ENCODE data around the gene MUC13.

MUC13 gene

DNA sequence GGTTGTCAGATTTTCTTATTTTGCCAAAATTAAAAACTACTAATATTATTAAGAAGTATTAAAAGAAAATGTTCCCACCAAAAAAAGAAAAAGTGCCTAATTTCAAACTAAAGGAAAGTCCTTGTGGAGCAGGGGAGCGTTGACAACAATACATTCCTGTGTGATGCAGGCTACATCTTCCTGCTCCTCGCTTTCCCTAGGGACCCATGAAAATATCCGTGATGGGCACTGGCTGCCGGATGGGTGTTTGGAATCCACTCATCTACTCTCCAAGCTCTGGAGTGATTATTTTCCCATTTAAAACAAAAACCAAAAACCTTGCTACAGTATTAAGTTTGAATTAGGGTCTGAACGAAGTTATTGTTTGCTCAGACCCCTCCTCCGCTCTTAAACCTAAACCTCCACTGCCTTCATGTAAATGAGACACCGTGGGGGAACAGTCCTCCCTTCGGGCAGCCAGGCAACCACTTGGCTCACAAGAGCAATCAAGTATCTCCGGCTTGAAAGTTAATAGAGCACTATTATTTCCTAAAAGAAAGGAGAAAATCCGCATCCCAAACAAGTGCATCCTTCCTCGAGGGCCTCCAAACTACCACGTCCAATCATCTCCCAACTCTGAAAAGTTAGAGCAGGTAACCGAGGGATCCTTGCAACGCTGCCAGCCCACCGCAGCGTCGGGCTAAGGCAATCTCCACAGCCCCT is 48.9 kb downstream of the MUC13 start:
- peaks cover 12 to 41% (median 23%) of the 10 kb centered on the region in 10 experiments; a peak in 19 of 20 replicates for H3K4me1 ChIP-seq
- no peak for TF ChIP-seq Cebpa-rat (IDR thresholded peaks at IDR 0.05)
- H3K4me2 ChIP-seq = peak overlapping the region; percentile 83 to 100 (median 98)
- peaks cover 0 to 22% (median 0%) of the 10 kb centered on the region in 11 experiments; a peak in 11 of 22 replicates for H4K20me1 ChIP-seq
- H3K27me3 ChIP-seq = peaks cover 44 to 84% (median 75%) of the 10 kb centered on the region in 11 experiments
- H3K36me3 ChIP-seq = no peaks in the 10 kb centered on the region
- peak overlapping the region in 6 of 10 experiments; percentile 71 to 82 (median 79); a peak in 9 of 20 replicates for H3K4me3 ChIP-seq
- no peak overlapping the region for H3K27ac ChIP-seq
- H3K9me3 ChIP-seq (replicated peaks in 1 of 11) = no peaks in the 10 kb centered on the region
- H3K9ac ChIP-seq = peak overlapping the region in 4 of 11 experiments; percentile 15 to 83 (median 50); a peak in 4 of 22 replicates

DNA sequence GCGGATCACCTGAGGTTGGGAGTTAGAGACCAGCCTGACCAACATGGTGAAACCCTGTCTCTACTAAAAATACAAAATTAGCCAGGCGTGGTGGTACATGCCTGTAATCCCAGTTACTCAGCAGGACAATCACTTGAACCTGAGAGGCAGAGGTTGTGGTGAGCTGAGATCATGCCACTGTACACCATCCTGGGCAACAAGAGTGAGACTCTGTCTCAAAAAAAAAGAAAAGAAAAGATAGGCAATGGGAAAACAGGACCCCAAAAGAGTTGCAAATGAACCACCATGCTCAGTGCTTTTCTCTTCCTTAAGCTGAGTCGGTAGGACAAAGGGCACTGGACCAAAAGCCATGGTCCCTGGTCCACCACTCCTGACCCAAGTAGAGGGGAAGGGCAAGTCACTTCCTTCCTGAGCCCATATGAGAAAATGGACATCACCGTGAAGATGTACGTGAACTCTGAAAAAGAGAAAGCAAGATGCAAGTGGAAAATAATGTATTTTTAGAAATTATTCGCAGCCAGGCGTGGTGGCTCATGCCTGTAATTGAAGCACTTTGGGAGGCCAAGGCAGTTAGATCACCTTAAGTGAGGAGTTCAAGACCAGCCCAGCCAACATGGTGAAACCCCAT is 50.0 kb downstream of the MUC13 start:
- Histone ChIP-seq H3K27ac (no peak overlapping the region), H3K36me3 (no peaks in the 10 kb centered on the region), H4K20me1 (peaks cover 0 to 22% (median 0%) of the 10 kb centered on the region in 11 experiments; a peak in 11 of 22 replicates), H3K27me3 (peaks cover 44 to 77% (median 73%) of the 10 kb centered on the region in 11 experiments), H3K9me3 (replicated peaks in 1 of 11) (no peaks in the 10 kb centered on the region), H3K4me3 (no peak overlapping the region), H3K9ac (no peak overlapping the region), H3K4me1 (peaks cover 12 to 48% (median 26%) of the 10 kb centered on the region in 10 experiments; a peak in 19 of 20 replicates), H3K4me2 (peak overlapping the region in 4 of 11 experiments; percentile 2 to 95 (median 86); a peak in 8 of 22 replicates)
- TF ChIP-seq Cebpa-rat (IDR thresholded peaks at IDR 0.05) = no peak

DNA sequence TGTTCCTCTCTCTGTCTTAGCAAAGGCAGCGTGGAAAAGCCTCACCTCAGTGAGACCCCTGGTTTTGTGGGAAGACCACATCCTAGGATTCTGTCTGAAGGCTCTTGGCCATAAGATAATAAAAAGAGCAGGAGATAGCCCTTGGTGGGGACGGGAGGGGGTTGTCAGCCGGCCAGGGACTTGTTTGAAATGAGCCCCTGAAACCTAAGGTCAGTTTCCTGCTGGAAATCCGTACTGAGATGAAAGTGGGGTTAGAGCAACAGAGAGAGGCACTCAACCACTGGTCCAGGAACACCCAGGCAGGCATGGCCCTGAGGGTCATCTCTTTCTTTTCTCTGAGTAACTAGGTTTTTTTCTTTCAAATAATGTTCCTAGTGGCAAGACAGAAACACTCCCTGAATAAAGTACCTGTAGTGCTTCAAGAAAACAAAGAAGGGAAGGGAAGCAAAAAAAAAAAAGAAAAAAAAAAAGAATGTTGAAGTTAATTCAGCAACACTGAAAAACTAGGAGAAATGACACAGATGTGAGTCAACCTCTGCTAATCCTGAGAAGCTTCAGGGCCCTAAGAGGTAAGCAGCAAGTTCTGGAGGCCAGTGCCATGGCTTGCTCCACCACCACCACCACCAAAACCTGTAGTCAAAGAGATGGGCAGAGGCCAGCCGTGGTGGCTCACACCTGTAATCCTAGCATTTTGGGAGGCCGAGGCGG is 50.6 kb downstream of the MUC13 start:
- no peak overlapping the region for H3K4me3 ChIP-seq
- H3K27me3 ChIP-seq = peaks cover 41 to 71% (median 67%) of the 10 kb centered on the region in 11 experiments
- no peak overlapping the region for H3K9ac ChIP-seq
- H3K4me2 ChIP-seq = peak overlapping the region in 4 of 11 experiments; percentile 2 to 95 (median 86); a peak in 5 of 22 replicates
- no peak for TF ChIP-seq Cebpa-rat (IDR thresholded peaks at IDR 0.05)
- H3K27ac ChIP-seq = no peak overlapping the region
- no peaks in the 10 kb centered on the region for H3K36me3 ChIP-seq
- peaks cover 0 to 22% (median 0%) of the 10 kb centered on the region in 11 experiments; a peak in 11 of 22 replicates for H4K20me1 ChIP-seq
- H3K9me3 ChIP-seq (replicated peaks in 1 of 11) = no peaks in the 10 kb centered on the region
- peaks cover 18 to 55% (median 33%) of the 10 kb centered on the region in 10 experiments for H3K4me1 ChIP-seq

DNA sequence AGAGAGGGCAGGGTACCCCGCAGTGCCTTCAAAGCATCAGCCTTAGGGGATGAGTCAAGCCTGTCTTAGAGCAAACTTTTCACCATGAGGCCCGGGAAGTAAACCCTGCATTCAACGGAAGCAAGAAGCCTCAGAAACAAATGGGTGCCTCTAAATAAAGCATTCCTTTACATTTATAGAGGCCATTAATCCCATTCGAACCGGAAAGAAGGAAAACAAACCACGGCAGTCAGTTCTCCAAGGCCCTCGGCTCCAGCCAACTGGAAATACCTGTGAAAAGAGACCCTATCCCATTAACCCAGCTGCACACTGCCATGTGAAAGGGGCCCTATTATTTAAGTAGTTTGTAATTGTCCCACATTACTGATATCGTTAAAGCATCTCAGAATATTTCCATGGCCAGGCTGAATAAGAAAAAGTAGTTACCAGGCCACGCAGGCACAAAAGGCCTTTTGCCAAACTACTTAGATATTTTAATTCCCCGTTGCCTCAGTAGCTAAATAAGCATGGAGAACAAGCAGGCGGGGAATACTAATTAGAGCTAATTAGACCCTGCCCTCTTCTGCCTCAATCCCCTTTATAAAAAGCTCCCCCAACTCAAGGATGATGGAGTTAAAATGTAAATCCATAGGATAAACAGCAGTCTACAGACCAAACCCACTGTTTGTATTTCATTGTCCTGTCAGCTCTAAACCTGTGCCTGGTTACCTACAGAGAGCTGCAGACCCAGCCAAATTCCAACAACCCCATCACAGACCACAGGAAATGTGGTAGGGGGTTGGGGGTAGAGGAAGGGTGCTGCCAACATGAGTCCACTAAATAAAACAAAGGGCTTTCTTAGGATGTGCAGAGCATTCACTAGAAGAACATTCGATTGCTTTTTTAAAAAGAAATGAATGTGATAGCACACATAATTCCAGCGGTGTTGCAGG is 51.5 kb downstream of the MUC13 start:
- Histone ChIP-seq H3K4me2 (peak overlapping the region in 2 of 11 experiments; percentile 83 to 90; a peak in 1 of 22 replicates), H3K27ac (no peak overlapping the region)

DNA sequence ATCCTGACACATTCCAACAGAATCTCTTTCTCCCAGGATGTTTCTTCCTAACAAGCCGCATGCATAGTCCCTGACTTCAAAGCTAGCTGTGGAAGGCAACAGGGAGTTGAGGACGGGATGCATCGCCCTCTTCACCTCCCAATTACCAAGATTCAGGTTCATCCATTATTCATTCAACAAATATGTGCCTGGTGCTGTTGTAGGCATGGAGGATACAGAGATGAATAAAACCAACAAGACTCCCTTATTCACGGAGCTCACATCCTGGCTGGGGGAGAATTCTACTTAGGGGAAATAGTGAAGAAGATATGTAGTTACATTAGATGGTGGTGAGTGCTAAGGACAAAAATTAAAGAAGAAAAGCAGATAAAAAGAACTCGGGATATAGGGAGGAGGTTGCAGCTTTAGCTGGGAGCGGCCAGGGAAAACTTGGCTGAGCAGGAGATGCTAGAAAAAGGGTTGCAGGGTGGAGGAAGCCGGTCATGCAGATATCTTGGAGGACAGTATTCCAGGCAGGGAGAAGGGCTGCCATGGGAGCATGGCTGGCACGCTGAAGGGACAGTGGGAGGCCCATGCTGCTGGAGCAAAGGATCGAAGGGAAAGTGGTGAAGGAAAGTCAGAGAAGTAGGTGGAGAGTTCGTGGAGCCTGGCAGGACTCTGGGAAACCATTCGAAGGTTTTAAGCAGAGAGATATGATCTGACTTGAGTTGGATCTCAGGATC is 52.4 kb downstream of the MUC13 start:
- H3K9ac ChIP-seq = no peak overlapping the region
- H3K27ac ChIP-seq = no peak overlapping the region
- peaks cover 0 to 16% (median 0%) of the 10 kb centered on the region in 11 experiments; a peak in 11 of 22 replicates for H4K20me1 ChIP-seq
- no peak for TF ChIP-seq Cebpa-rat (IDR thresholded peaks at IDR 0.05)
- H3K27me3 ChIP-seq = peaks cover 25 to 53% (median 49%) of the 10 kb centered on the region in 11 experiments
- H3K36me3 ChIP-seq = no peaks in the 10 kb centered on the region
- H3K4me3 ChIP-seq = no peak overlapping the region
- peaks cover 27 to 65% (median 45%) of the 10 kb centered on the region in 10 experiments for H3K4me1 ChIP-seq
- H3K4me2 ChIP-seq = peak overlapping the region in 1 of 11 experiments; percentile 2; a peak in 1 of 22 replicates
- no peaks in the 10 kb centered on the region for H3K9me3 ChIP-seq (replicated peaks in 1 of 11)

More for the DNA sequence above, 51.5 kb downstream of the MUC13 start:
- H3K27me3 ChIP-seq = peaks cover 32 to 62% (median 58%) of the 10 kb centered on the region in 11 experiments
- H4K20me1 ChIP-seq = peaks cover 0 to 22% (median 0%) of the 10 kb centered on the region in 11 experiments; a peak in 11 of 22 replicates
- H3K36me3 ChIP-seq = no peaks in the 10 kb centered on the region
- H3K4me3 ChIP-seq = no peak overlapping the region
- no peaks in the 10 kb centered on the region for H3K9me3 ChIP-seq (replicated peaks in 1 of 11)
- TF ChIP-seq Cebpa-rat (IDR thresholded peaks at IDR 0.05) = no peak
- H3K9ac ChIP-seq = no peak overlapping the region
- peaks cover 26 to 62% (median 41%) of the 10 kb centered on the region in 10 experiments for H3K4me1 ChIP-seq

DNA sequence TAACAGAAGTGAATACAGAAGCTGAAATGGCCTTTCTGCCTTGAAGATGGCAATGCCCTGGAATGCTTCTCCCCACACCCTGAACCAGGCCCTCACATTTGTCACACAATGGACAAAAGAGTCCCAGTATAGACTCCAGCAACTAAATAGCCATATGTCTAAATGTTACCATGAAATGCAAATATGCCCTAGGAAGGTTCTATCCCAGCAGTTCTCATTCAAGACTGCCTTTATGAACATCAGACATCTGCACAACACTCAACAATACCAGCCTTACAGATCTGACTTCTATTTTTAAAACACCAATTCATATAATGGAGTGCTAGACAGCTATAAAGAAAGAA is 55.2 kb downstream of the MUC13 start:
- H3K9me3 ChIP-seq (replicated peaks in 1 of 11) = no peaks in the 10 kb centered on the region
- H4K20me1 ChIP-seq = peaks cover 0 to 7% (median 0%) of the 10 kb centered on the region in 11 experiments; a peak in 2 of 22 replicates
- peak overlapping the region; percentile 37 to 94 (median 88) for H3K4me2 ChIP-seq
- peaks cover 20 to 76% (median 50%) of the 10 kb centered on the region in 10 experiments for H3K4me1 ChIP-seq
- peak overlapping the region in 6 of 11 experiments; percentile 21 to 70 (median 52); a peak in 9 of 22 replicates for H3K9ac ChIP-seq
- peaks cover 2 to 25% (median 21%) of the 10 kb centered on the region in 11 experiments for H3K27me3 ChIP-seq
- peak overlapping the region in 10 of 11 experiments; percentile 49 to 85 (median 61); a peak in 18 of 22 replicates for H3K27ac ChIP-seq
- no peaks in the 10 kb centered on the region for H3K36me3 ChIP-seq
- TF ChIP-seq Cebpa-rat (IDR thresholded peaks at IDR 0.05) = no peak
- peak overlapping the region in 2 of 10 experiments; percentile 26 to 43; a peak in 2 of 20 replicates for H3K4me3 ChIP-seq

DNA sequence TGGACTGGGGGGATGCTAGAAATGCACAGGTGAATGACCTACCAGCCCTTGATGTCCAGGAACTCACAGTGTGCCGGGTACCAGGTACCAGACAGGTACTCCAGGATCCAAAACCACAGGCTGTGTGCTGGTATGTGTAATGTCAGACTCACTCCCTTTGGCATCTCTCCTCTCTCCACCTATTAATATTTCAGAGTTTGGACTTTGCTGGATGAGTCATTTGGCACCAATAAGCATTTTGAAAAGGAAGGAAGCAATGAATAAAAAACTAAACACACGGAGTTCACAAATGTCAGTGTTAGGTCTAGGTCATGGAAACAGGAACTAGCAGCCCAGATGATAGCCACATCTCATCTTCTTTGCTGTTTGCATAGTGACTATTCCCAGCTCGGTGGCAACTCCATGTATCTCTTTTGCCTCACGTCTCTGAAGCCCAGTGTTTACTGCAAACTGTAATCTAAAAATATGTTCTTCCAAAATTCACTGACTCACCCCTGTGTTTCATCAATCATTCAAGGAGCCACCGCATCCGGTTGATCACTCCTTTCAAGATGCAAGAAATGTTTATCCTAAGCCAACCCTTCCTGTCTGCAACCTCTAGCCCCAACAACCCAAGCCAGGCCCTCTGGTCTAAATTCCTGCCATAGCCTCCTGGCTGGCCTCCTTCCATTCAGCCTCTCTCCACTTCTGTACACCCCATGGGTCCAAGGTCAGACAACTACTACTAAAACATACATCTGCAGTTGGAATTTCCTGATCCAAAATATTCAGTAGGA is 55.8 kb downstream of the MUC13 start:
- no peaks in the 10 kb centered on the region for H3K36me3 ChIP-seq
- peaks cover 0 to 7% (median 0%) of the 10 kb centered on the region in 11 experiments; a peak in 2 of 22 replicates for H4K20me1 ChIP-seq
- peak in 5 of 11 experiments; percentile 18 to 72 (median 25); a peak in 6 of 22 replicates for TF ChIP-seq Cebpa-rat (IDR thresholded peaks at IDR 0.05)
- peak overlapping the region in 7 of 11 experiments; percentile 17 to 70 (median 47); a peak in 10 of 22 replicates for H3K9ac ChIP-seq
- H3K4me1 ChIP-seq = peaks cover 20 to 76% (median 50%) of the 10 kb centered on the region in 10 experiments
- H3K9me3 ChIP-seq (replicated peaks in 1 of 11) = no peaks in the 10 kb centered on the region
- H3K27me3 ChIP-seq = peaks cover 0 to 19% (median 15%) of the 10 kb centered on the region in 11 experiments; a peak in 21 of 22 replicates
- peak overlapping the region; percentile 37 to 94 (median 88) for H3K4me2 ChIP-seq
- H3K4me3 ChIP-seq = peak overlapping the region in 4 of 10 experiments; percentile 23 to 43 (median 31); a peak in 7 of 20 replicates
- H3K27ac ChIP-seq = peak overlapping the region; percentile 26 to 85 (median 66); a peak in 19 of 22 replicates
